GM12864 (cell line): ENCODE measurements around the gene RELA.

ENCODE experiments used
- DNase-seq: peaks from one replicate; pipeline ENCODE4 v3.0.0-alpha.2; 2011; ENCODE audit warnings: low read depth
- H3K4me3 ChIP-seq: 2 replicates; pipeline ENCODE4 v1.5.1; 2011; ENCODE audit warnings: mild to moderate bottlenecking, low read depth, low read length, control low read depth
- TF ChIP-seq, protein P1 (sequence below): IDR thresholded peaks from 2 replicates; pipeline ENCODE4 v1.5.1; 2011; ENCODE audit warnings: low read depth, mild to moderate bottlenecking, moderate library complexity, low read length, control low read depth, inconsistent platforms; ENCODE audit errors: missing control alignments

RELA gene

DNA sequence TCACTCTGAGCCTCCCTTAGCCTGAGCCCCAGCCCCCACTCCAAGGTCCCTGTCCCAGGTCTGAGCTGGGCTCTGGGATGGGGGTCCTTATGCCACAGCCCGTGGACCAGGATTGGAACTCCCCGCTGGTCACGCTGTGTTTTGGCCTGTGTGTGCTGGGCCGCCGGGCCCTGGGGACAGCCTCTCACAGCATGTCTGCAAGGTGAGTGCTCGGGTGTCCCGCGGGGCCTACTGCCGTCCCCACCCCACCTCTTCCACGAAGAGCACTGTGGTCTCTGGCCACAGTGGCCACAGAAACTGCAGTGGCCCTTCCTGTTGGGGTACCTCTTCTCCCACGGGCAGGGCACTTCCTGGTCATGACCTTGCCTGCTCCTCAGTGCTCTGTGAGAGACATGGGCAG lies 28.3 kb downstream of the RELA start:
- TF ChIP-seq, protein P1, sequence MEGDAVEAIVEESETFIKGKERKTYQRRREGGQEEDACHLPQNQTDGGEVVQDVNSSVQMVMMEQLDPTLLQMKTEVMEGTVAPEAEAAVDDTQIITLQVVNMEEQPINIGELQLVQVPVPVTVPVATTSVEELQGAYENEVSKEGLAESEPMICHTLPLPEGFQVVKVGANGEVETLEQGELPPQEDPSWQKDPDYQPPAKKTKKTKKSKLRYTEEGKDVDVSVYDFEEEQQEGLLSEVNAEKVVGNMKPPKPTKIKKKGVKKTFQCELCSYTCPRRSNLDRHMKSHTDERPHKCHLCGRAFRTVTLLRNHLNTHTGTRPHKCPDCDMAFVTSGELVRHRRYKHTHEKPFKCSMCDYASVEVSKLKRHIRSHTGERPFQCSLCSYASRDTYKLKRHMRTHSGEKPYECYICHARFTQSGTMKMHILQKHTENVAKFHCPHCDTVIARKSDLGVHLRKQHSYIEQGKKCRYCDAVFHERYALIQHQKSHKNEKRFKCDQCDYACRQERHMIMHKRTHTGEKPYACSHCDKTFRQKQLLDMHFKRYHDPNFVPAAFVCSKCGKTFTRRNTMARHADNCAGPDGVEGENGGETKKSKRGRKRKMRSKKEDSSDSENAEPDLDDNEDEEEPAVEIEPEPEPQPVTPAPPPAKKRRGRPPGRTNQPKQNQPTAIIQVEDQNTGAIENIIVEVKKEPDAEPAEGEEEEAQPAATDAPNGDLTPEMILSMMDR = no peak
- DNase-seq = no peak
- no peak overlapping the region for H3K4me3 ChIP-seq

- TF ChIP-seq, protein P1 = no peak
- H3K4me3 ChIP-seq = no peak overlapping the region
- no peak for DNase-seq
Observed at GRCh38 chr11:65634109-65634436, 28.6 kb downstream of the RELA start.

GRCh38 chr11:65633390-65634108 lies 29.2 kb downstream of the RELA start:
- TF ChIP-seq, protein P1 = no peak
- no peak for DNase-seq
- no peak overlapping the region for H3K4me3 ChIP-seq

DNA sequence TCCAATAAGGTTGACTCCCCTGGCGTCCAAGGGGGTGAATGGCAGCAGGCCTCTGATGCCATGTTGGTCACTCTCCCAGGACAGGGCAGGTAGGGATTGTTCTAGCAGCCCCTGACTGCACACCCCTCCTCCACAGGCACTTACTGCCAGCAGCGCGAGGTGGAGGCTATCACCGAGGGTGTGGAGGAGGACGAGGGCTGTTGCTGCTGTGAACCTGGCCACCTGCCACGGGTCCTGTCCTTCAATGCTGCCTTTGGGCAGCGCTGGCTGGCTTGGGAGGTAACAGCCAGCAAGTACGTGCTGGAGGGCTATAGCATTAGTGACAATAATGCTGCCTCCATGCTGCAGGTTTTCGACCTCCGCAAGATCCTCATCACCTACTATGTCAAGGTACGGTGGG lies 32.5 kb downstream of the RELA start:
- DNase-seq = no peak
- TF ChIP-seq, protein P1 = no peak
- H3K4me3 ChIP-seq = no peak overlapping the region

DNA sequence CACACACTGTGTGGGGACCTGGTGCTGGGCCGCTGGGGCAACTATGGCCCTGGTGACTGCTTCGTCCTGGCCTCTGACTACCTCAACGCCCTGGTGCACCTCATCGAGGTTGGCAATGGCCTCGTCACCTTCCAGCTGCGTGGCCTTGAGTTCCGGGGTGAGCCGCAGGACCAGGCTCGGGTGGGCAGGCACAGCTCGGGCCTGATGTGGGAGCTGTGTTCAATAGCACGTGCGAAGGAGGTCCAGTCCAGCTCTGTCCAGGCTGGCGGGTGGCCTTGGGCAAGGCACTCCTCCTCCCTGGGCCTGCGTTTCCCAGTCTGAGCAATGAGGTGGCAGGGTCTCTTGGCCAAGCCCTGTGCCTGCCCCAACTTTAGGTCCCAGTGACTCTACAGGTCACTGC lies 33.1 kb downstream of the RELA start:
- TF ChIP-seq, protein P1 = no peak
- no peak overlapping the region for H3K4me3 ChIP-seq

DNA sequence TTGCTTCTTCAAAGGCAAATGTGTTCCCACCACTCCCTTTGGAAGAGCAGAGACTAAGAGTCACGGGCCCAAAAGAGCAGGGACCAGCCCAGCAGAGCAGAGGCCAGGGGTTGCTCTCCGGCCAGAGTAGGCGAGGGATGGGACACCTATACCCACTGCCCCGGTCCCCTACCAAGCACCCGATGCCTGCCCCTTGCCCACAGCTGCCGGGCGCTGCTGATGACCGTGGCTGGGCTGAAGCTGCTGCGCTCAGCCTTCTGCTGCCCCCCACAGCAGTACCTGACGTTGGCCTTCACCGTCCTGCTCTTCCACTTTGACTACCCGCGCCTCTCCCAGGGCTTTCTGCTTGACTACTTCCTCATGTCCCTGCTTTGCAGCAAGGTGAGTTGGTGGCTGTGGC lies 35.5 kb downstream of the RELA start:
- TF ChIP-seq, protein P1 = no peak
- H3K4me3 ChIP-seq = no peak overlapping the region
- DNase-seq = no peak

More for the DNA sequence above, 33.1 kb downstream of the RELA start:
- no peak for DNase-seq
